Large intestine (tissue), 3 donors: Measurements from ENCODE around the gene STRBP. TPM values are rescaled to one million over a fixed set of nuclear protein-coding genes. Genes with fewer than 3 reads are reported as not detected.
A peak's percentile ranks its signal among the peaks of the same experiment; 100 is the strongest.

Source experiments
- DNase-seq, 2 donors: peaks; one replicate each; pipeline versions ENCODE4 v3.0.0 to v3.0.0-alpha.2; 2013
- H3K27ac ChIP-seq: one replicate; pipeline ENCODE4 v1.5.1; 2013; ENCODE audit warnings: low read length
- H3K27me3 ChIP-seq: 2 replicates; pipeline ENCODE4 v1.6.1; 2013; ENCODE audit warnings: low read length; ENCODE audit not compliant: control insufficient read depth, insufficient read depth
- H3K36me3 ChIP-seq: 2 replicates; pipeline ENCODE4 v1.6.1; 2013; ENCODE audit warnings: low read length; ENCODE audit not compliant: control insufficient read depth, insufficient read depth
- H3K4me1 ChIP-seq: one replicate; pipeline ENCODE4 v1.6.1; 2013; ENCODE audit warnings: low read length; ENCODE audit not compliant: control insufficient read depth, insufficient read depth
- H3K4me3 ChIP-seq: one replicate; pipeline ENCODE4 v1.5.1; 2013; ENCODE audit warnings: low read length
- H3K9me3 ChIP-seq: one replicate; pipeline ENCODE4 v1.6.1; 2013; ENCODE audit warnings: mild to moderate bottlenecking, low read depth, low read length, moderate library complexity; ENCODE audit not compliant: control insufficient read depth
- WGBS: methylation state at CpG from one replicate; pipeline ENCODE4 v1.1.5; 2013; ENCODE audit warnings: low lambda C conversion rate; ENCODE audit not compliant: insufficient coverage; 5-methylcytosine and 5-hydroxymethylcytosine counted together
- polyA plus RNA-seq: library from polyadenylated mRNA; unstranded; fragments of 120-200 nt; gene quantifications from one replicate; pipeline ENCODE4 v1.2.1, GENCODE V29; 2013

Gene STRBP
- polyA plus RNA-seq, 1 donor, result 29.1 TPM

DNA sequence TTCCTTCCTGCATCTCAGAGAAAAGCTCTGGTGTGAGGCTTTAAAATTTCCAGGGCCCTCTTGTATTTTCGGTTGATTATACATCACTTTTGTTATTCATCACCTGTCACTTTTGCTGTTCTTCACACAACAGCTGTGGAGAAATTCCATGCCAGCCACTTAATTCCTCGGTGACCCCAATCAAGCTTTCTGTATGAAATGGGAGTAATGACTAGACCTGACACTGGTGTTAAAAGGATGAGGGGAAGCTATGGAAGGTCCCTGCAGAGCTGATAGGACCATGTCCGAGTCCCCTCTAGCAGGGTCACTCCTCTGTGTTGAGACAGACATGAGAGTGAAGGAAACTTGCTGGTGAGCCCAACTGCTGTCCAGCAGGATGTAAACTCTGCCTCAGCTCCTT, 175.2 kb downstream of the STRBP start:
- DNase-seq, result no peak
- no CpG with 5 or more reads among the region's 3 CpGs for WGBS
- Histone ChIP-seq H3K4me3 (no peak overlapping the region), H3K27ac (no peak overlapping the region), H3K27me3 (no peaks in the 10 kb centered on the region), H3K9me3 (no peaks in the 10 kb centered on the region), H3K4me1 (no peaks in the 10 kb centered on the region), H3K36me3 (peaks cover 73% of the 10 kb centered on the region)

DNA sequence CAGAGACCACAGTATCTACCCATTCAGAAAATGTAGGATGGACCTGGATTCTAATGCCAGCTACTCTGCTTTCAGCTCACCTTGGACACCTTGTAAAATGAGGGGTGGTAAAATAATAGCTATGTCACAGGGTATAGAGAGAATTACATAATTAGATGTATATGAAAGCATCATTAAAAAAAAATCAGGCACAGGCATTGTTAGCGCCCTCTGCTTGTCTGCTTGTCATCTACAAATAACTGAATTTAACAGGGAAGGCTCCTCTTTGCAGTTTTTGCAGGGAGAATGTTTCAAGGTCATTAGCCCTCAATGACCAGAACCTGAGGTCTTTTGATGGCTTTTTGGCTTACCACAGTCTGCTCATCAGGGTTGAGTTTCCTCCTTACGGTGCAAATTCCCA, 176.9 kb downstream of the STRBP start:
- H3K9me3 ChIP-seq, result no peaks in the 10 kb centered on the region
- H3K4me3 ChIP-seq, result no peak overlapping the region
- no peak for DNase-seq
- no peak overlapping the region for H3K27ac ChIP-seq
- no peaks in the 10 kb centered on the region for H3K27me3 ChIP-seq
- H3K4me1 ChIP-seq, result no peaks in the 10 kb centered on the region
- peaks cover 60% of the 10 kb centered on the region for H3K36me3 ChIP-seq
- WGBS, result 83% methylated on average over 1 of the region's 2 CpGs

DNA sequence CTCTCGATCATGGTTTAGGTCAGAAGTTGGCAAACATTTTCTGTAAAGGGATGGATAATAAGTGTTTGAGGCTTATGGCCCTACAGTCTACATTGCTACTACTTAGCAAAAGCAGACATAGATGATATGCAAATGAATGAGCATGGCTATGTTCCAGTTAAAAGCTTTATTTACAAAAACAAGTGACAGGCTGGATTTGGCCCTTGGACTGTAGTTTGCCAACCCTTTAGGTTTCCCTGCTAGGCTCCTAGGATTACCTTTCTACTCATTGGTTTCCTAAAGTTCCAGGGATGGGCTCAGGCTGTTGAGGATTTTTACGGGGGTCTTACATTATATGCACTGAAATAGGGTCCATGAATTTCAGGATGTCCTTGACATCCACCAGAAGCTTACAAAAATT, 177.4 kb downstream of the STRBP start:
- Histone ChIP-seq H3K27ac (no peak overlapping the region), H3K4me3 (no peak overlapping the region), H3K27me3 (no peaks in the 10 kb centered on the region), H3K9me3 (no peaks in the 10 kb centered on the region), H3K4me1 (no peaks in the 10 kb centered on the region), H3K36me3 (peaks cover 64% of the 10 kb centered on the region)
- DNase-seq, result no peak
- WGBS, result no CpG with 5 or more reads among the region's 2 CpGs

DNA sequence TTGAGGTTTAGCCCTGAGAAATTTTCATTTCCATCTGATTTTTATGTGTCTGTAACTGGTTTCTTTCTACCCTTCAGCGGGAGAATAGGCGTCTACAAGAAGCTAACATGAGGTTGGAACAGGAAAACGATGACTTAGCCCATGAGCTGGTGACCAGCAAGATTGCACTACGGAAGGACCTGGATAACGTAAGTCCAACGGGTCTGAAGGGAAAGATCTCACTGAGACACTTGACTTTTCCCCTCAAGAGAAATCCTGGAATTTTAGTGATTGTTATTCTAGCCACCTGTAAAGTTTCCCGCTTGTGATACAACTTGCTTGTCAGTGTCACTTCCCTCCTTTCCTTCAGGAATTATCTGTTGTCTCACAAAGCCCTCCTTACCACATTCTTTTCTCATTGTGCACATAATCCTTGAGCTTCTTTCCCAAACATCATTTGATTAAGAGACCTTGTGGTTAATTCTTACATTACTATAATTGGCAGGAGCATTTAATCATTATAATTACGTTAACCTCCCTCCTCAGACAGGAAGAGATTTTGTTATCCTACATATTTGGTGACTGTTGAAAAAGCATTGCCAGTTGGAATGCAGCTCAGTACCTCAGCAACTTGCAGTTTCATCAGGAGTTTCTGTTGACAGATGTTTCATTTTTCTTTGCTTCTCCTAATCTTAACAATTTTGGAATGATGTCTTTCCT, 178.0 kb downstream of the STRBP start:
- Histone ChIP-seq H3K27ac (no peak overlapping the region), H3K9me3 (no peaks in the 10 kb centered on the region), H3K36me3 (peaks cover 66% of the 10 kb centered on the region), H3K4me1 (no peaks in the 10 kb centered on the region), H3K27me3 (no peaks in the 10 kb centered on the region), H3K4me3 (no peak overlapping the region)
- WGBS, result 100% methylated on average over 3 of the region's 8 CpGs
- DNase-seq, result no peak

DNA sequence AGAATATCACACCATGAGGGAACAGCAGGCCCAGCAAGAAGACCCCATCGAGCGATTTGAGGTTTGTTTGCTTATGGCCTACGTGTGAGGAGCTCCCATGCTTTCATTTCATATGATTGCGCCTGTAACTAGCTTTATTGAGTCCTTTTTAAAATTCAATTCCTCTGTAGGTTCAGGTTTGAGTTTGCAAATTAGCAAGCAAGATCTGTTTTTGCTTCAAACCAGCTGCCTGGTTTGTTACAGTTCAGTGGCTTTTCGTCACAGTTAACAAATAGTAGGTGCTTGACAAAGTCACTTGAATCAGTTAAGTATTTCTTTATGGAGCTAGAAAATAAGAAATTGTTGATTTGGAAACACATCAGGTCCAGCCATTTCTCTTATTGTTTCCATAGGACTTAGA, 178.6 kb downstream of the STRBP start:
- no peak for DNase-seq
- no peak overlapping the region for H3K4me3 ChIP-seq
- H3K9me3 ChIP-seq, result no peaks in the 10 kb centered on the region
- H3K36me3 ChIP-seq, result peaks cover 67% of the 10 kb centered on the region
- no peak overlapping the region for H3K27ac ChIP-seq
- WGBS, result 100% methylated on average over 1 of the region's 5 CpGs
- H3K27me3 ChIP-seq, result no peaks in the 10 kb centered on the region
- no peaks in the 10 kb centered on the region for H3K4me1 ChIP-seq

DNA sequence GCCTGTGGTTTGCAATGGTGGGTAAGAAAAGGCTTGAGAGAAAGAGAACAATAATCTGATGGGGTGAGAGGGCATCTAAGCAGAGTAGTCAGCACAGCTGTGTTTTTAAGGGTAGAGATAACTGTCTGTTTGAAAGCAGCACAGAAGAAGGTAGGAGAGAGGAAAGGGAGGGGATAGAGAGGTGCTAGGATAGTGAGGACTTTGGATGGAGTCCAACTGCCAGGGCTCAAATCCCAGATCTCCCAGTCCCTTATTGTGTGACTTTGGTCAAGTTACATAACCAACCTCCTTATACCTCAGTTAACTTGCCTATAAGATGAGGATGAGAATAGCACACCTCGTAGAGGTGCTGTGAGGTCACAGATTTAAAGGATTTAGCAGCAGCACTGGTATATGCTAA, 179.3 kb downstream of the STRBP start:
- Histone ChIP-seq H3K4me1 (no peaks in the 10 kb centered on the region), H3K27ac (no peak overlapping the region), H3K4me3 (no peak overlapping the region), H3K27me3 (no peaks in the 10 kb centered on the region), H3K9me3 (no peaks in the 10 kb centered on the region), H3K36me3 (peaks cover 71% of the 10 kb centered on the region)
- no CpG with 5 or more reads among the region's 1 CpG for WGBS
- DNase-seq, result no peak

DNA sequence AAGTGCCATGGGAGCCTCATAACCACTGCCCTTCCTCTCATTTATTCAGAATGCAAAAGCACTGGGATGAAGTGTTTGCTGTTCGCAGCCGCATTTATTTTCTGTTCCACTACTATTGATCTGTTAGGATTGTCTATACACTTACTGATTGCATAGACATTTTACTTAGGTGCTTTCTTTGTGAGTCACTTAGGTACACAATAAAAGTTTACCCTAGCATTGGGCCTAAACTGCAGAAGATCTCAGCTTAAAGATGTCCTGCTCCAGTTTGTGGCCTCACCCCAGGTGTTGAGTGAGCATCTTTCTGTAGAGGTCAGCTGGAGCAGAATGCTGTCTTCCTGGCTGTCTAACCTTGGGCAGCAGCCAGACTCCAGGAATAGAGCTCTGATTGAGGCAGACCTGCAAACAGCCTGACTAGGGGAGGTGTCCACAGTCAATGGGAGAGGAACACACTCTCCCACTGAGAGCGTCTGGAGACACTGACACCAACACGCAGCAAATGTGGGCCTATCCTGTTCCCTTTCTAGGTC, 181.0 kb downstream of the STRBP start:
- H3K36me3 ChIP-seq, result peaks cover 59% of the 10 kb centered on the region
- no peaks in the 10 kb centered on the region for H3K9me3 ChIP-seq
- no peaks in the 10 kb centered on the region for H3K27me3 ChIP-seq
- no peak overlapping the region for H3K4me3 ChIP-seq
- H3K4me1 ChIP-seq, result no peaks in the 10 kb centered on the region
- H3K27ac ChIP-seq, result no peak overlapping the region
- WGBS, result no CpG with 5 or more reads among the region's 4 CpGs
- DNase-seq, result no peak

DNA sequence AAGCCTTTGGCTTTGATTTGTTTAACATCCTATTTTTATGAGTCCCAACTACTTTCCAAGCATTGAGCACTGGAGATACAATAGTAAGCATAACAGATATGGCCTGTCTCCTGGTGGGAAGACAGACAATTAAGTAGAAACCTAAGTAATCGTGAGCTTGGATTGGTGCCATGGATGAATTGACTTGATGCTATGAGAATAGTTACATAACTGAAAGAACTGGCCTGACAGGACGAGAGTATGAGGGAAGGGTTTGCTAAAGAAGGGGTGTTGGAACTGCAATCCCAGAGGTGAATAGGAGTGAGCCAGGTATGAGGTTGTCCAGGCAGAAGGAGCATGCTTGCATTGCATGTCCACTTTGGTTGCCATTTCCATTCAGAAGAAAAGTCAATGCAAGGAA, 182.5 kb downstream of the STRBP start:
- WGBS, result 80% methylated on average over 1 of the region's 2 CpGs
- H3K4me3 ChIP-seq, result no peak overlapping the region
- no peaks in the 10 kb centered on the region for H3K4me1 ChIP-seq
- H3K9me3 ChIP-seq, result no peaks in the 10 kb centered on the region
- no peaks in the 10 kb centered on the region for H3K27me3 ChIP-seq
- H3K27ac ChIP-seq, result no peak overlapping the region
- no peak for DNase-seq
- H3K36me3 ChIP-seq, result peaks cover 50% of the 10 kb centered on the region

DNA sequence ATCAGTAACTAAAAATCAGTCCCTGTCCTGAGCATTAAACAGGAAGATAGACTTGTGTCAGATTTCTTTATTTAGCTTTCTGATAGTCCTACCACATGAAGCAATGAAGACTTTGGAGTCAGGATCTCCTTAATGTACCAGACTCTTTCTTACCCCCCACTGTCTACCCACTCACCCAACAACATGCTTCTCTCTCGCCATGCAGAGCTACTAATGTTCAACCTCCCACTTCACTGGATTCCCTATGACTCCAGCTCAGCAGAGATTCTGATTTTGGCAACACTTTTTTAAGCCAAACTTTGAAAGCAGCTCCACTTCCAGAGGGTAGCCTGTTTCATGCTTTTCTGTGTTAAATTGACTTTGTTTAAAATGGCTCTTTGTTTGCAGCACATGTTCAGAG, 184.1 kb downstream of the STRBP start:
- no peak for DNase-seq
- Histone ChIP-seq H3K4me3 (no peak overlapping the region), H3K27me3 (no peaks in the 10 kb centered on the region), H3K9me3 (no peaks in the 10 kb centered on the region), H3K36me3 (peaks cover 49% of the 10 kb centered on the region), H3K27ac (no peak overlapping the region), H3K4me1 (no peaks in the 10 kb centered on the region)
- no CpG with 5 or more reads among the region's 1 CpG for WGBS

DNA sequence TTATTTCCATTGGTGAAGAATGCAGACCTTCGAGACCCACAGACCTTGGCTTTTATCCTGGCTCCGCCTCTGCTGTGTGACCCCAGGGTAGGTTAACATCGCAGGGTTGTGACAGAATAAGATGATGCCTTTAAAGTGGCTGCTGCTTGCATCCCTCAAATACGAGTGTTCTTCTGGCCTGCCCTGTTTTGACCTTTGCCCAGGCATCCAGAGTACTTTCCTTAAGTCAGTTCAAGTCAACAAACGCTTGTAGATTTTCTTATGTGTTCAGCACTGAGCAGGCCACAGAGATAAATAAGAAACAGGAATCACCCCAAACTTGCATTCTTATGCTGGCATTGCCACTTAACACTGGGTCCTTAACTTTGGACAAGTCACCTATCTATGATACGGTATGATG, 184.7 kb downstream of the STRBP start:
- WGBS, result 60% methylated on average over 1 of the region's 6 CpGs
- Histone ChIP-seq H3K36me3 (peaks cover 46% of the 10 kb centered on the region), H3K27me3 (no peaks in the 10 kb centered on the region), H3K4me3 (no peak overlapping the region), H3K27ac (no peak overlapping the region), H3K9me3 (no peaks in the 10 kb centered on the region), H3K4me1 (no peaks in the 10 kb centered on the region)
- peak in 1 of 2 donors; percentile 29 for DNase-seq

DNA sequence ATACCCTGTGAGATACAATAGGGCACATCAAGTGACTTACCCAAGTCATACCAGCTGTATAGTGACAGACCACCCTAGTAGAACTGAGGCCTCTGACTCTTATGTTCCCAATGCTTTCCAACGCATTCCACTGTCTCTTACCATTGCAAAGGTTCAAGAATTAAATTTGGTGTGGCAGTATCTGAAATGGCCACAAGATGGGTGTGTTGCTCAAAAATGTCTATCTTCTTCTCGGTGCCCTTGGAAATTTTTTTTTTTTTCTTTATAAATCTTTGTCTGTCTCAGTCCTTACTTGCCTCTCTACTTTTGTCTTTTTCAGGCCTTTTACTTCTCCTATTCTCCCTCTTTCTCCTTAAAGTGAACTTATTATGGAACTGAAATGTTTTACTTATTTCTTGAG, 186.6 kb downstream of the STRBP start:
- H3K27ac ChIP-seq, result no peak overlapping the region
- H3K4me1 ChIP-seq, result no peaks in the 10 kb centered on the region
- WGBS, result 0% methylated on average over 1 of the region's 2 CpGs
- no peaks in the 10 kb centered on the region for H3K27me3 ChIP-seq
- H3K9me3 ChIP-seq, result no peaks in the 10 kb centered on the region
- peak; percentile 15 to 22 for DNase-seq
- no peak overlapping the region for H3K4me3 ChIP-seq
- peaks cover 46% of the 10 kb centered on the region for H3K36me3 ChIP-seq
